GM19324 (cell line): ENCODE results near the gene HABP4.

Experiments used
- ATAC-seq: cut with Tn5 transposase; IDR thresholded peaks from one replicate; pipeline ENCODE4 v1.9.1; 2021; ENCODE audit warnings: mild to moderate bottlenecking, moderate library complexity; ENCODE audit not compliant: unreplicated experiment, low FRiP score

Gene HABP4

GRCh38 chr9:96430377-96430776, 19.6 kb upstream of the HABP4 start:
- ATAC-seq = no peak

- no peak for ATAC-seq
Observed at GRCh38 chr9:96435345-96435744, 14.6 kb upstream of the HABP4 start.

GRCh38 chr9:96436063-96436455, 13.9 kb upstream of the HABP4 start:
- no peak for ATAC-seq

- ATAC-seq = no peak
Observed at GRCh38 chr9:96436456-96437126, 13.4 kb upstream of the HABP4 start.

- ATAC-seq = no peak
Observed at GRCh38 chr9:96437454-96437853, 12.5 kb upstream of the HABP4 start.

- ATAC-seq = no peak
Observed at GRCh38 chr9:96440671-96441199, 9.2 kb upstream of the HABP4 start.

GRCh38 chr9:96441798-96442445, 8.0 kb upstream of the HABP4 start:
- no peak for ATAC-seq

GRCh38 chr9:96442491-96442890, 7.5 kb upstream of the HABP4 start:
- no peak for ATAC-seq

- ATAC-seq = no peak
Observed at GRCh38 chr9:96447406-96447805, 2.6 kb upstream of the HABP4 start.

GRCh38 chr9:96448546-96449170, 1.3 kb upstream of the HABP4 start:
- no peak for ATAC-seq

GRCh38 chr9:96449523-96449844, 485 bp upstream of the HABP4 start:
- ATAC-seq = no peak

GRCh38 chr9:96450613-96451528, 902 bp downstream of the HABP4 start:
- ATAC-seq = peak; percentile 7

- no peak for ATAC-seq
Observed at GRCh38 chr9:96453625-96454024, 3.7 kb downstream of the HABP4 start.

GRCh38 chr9:96457266-96457665, 7.3 kb downstream of the HABP4 start:
- no peak for ATAC-seq

GRCh38 chr9:96458226-96458625, 8.3 kb downstream of the HABP4 start:
- no peak for ATAC-seq

- no peak for ATAC-seq
Observed at GRCh38 chr9:96459268-96460007, 9.5 kb downstream of the HABP4 start.

GRCh38 chr9:96460470-96460869, 10.5 kb downstream of the HABP4 start:
- no peak for ATAC-seq

- ATAC-seq = no peak
Observed at GRCh38 chr9:96460882-96461281, 10.9 kb downstream of the HABP4 start.

GRCh38 chr9:96461336-96461735, 11.4 kb downstream of the HABP4 start:
- no peak for ATAC-seq

GRCh38 chr9:96462541-96462940, 12.6 kb downstream of the HABP4 start:
- no peak for ATAC-seq
